Panc1 (cell line): ENCODE results near the gene TMEM174. TPM values are rescaled to one million over a fixed set of nuclear protein-coding genes. Genes with fewer than 3 reads are reported as not detected.

Source experiments
- ATAC-seq: fragments of 200-7000 bp; cut with Tn5 transposase; 2 replicates; pipeline ENCODE4 v1.9.1; 2020; ENCODE audit warnings: mild to moderate bottlenecking, moderate library complexity
- BruUV-seq: library from RNA; stranded (reverse); fragments of 400-500 nt; replicated peaks from 2 replicates; lab custom pipeline; 2021; lab: Mats Ljungman, UMichigan
- CTCF ChIA-PET: fragments of 300-600 bp; sonication (Branson Sonifier 250); formaldehyde crosslinking; loops from one replicate; lab custom pipeline; 2022; ENCODE audit warnings: antibody characterized with exemption; lab: Charles Lee
- POLR2A ChIA-PET: fragments of 300-600 bp; sonication (Branson Sonifier 250); formaldehyde crosslinking; loops from one replicate; lab custom pipeline; 2022; ENCODE audit warnings: antibody characterized with exemption; lab: Charles Lee
- DNase-seq: peaks from one replicate; pipeline ENCODE4 v3.0.0-alpha.2; 2010; ENCODE audit warnings: low read depth, low spot score
- H3K27ac ChIP-seq: 2 replicates; pipeline ENCODE4 v1.5.1; 2011; ENCODE audit warnings: mild to moderate bottlenecking, low read length, inconsistent platforms
- H3K27me3 ChIP-seq: fragments of 200-500 bp; sonication (Bioruptor generic); 2 replicates; pipeline ENCODE4 v1.6.0; 2014; ENCODE audit warnings: low read length, inconsistent platforms; ENCODE audit not compliant: control insufficient read depth, insufficient read depth
- H3K36me3 ChIP-seq: fragments of 200-500 bp; sonication (Bioruptor generic); 2 replicates; pipeline ENCODE4 v1.5.1; 2014; ENCODE audit warnings: inconsistent platforms, mild to moderate bottlenecking, low read length, moderate library complexity; ENCODE audit not compliant: control insufficient read depth, insufficient read depth
- H3K4me1 ChIP-seq: 2 replicates; pipeline ENCODE4 v1.5.1; 2011; ENCODE audit warnings: inconsistent platforms, mild to moderate bottlenecking, low read length, moderate library complexity; ENCODE audit not compliant: control insufficient read depth, insufficient read depth
- H3K4me3 ChIP-seq, 2 experiments: 2 replicates each; pipeline ENCODE4 v1.5.1; 2011 to 2012; ENCODE audit warnings: low read depth in 2 of 2, low read length in 2 of 2, mild to moderate bottlenecking in 2 of 2, inconsistent platforms in 1 of 2, moderate library complexity in 1 of 2
- H3K9me3 ChIP-seq: fragments of 200-500 bp; sonication (Bioruptor generic); 2 replicates; pipeline ENCODE4 v1.5.1; 2014; ENCODE audit warnings: low read depth, mild to moderate bottlenecking, inconsistent platforms, low read length, moderate library complexity; ENCODE audit not compliant: control insufficient read depth, insufficient read depth
- POLR2AphosphoS5 ChIP-seq: IDR thresholded peaks from 2 replicates; pipeline ENCODE4 v1.6.1; 2012; ENCODE audit warnings: mild to moderate bottlenecking, low read depth, low read length, moderate library complexity
- SIN3A ChIP-seq: IDR thresholded peaks from 2 replicates; pipeline ENCODE4 v1.6.1; 2012; ENCODE audit warnings: low read depth, mild to moderate bottlenecking, low read length, moderate library complexity, borderline replicate concordance; ENCODE audit not compliant: insufficient read depth
- TCF7L2 ChIP-seq: IDR thresholded peaks from 2 replicates; pipeline ENCODE4 v1.6.1; 2011; ENCODE audit warnings: mild to moderate bottlenecking, low read depth, low read length, inconsistent platforms
- in situ Hi-C: cut with HindIII; loops from 2 replicates; pipeline ENCODE4 v1.10.0; 2016; ENCODE audit warnings: low sequenced_read_pairs, low pct_unique_long_range_greater_than_20kb
- intact Hi-C: fragments of 100-400 bp; cut with micrococcal nuclease; formaldehyde crosslinking; loops from one replicate; pipeline ENCODE4 v1.10.0; 2022; ENCODE audit not compliant: unreplicated experiment
- total RNA-seq: library from RNA; stranded (reverse); gene quantifications from one replicate; pipeline ENCODE4 v1.2.1, GENCODE V29; 2021; ENCODE audit not compliant: unreplicated experiment
- TF ChIP-seq, protein P1 (sequence below): fragments of 450-650 bp; IDR thresholded peaks from 2 replicates; pipeline ENCODE4 v1.5.1; 2017; ENCODE audit warnings: mild to moderate bottlenecking
- TF ChIP-seq, protein P2 (sequence below), 2 experiments: IDR thresholded peaks; 2 replicates each; pipeline ENCODE4 v1.6.1; 2011 to 2012; ENCODE audit warnings: low read depth in 2 of 2, control low read depth in 1 of 2, low read length in 1 of 2, mild to moderate bottlenecking in 1 of 2, moderate library complexity in 1 of 2; ENCODE audit not compliant: insufficient read depth in 1 of 2

The TMEM174 gene
- total RNA-seq, 1 experiment from 2014 or later = not detected

DNA sequence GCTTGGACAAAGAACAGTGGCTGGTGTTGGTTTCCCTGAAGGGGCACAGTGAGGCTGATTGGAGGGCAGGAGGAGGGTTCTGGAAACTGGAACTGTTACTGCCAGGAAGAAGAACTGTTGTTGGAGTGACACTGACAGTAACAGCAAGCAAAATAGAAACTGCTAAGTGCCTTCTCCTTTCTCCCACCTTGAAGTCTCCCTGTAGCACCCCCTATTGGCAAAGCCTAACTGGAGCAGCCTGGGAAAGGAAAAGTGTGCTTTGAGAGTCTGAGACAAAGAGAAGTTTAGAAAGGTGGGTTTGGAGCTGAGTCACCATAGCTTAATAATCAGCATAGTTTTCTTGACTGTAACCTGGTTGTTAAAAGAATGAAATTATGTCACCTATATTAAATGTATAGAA lies 2.5 kb upstream of the TMEM174 start:
- H3K4me1 ChIP-seq = no peaks in the 10 kb centered on the region
- ATAC-seq = no peak
- no peaks in the 10 kb centered on the region for H3K9me3 ChIP-seq
- BruUV-seq = no TSS peak
- no peak overlapping the region for H3K4me3 ChIP-seq
- intact Hi-C loops (no loop called here), in situ Hi-C loops (no loop called here)
- TF ChIP-seq, protein P1, sequence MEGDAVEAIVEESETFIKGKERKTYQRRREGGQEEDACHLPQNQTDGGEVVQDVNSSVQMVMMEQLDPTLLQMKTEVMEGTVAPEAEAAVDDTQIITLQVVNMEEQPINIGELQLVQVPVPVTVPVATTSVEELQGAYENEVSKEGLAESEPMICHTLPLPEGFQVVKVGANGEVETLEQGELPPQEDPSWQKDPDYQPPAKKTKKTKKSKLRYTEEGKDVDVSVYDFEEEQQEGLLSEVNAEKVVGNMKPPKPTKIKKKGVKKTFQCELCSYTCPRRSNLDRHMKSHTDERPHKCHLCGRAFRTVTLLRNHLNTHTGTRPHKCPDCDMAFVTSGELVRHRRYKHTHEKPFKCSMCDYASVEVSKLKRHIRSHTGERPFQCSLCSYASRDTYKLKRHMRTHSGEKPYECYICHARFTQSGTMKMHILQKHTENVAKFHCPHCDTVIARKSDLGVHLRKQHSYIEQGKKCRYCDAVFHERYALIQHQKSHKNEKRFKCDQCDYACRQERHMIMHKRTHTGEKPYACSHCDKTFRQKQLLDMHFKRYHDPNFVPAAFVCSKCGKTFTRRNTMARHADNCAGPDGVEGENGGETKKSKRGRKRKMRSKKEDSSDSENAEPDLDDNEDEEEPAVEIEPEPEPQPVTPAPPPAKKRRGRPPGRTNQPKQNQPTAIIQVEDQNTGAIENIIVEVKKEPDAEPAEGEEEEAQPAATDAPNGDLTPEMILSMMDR = peak; percentile 43; the same call in 1 of the 2 replicates
- no peak for TF ChIP-seq POLR2AphosphoS5
- no peak for TF ChIP-seq TCF7L2
- ChIA-PET POLR2A (no interaction called here), CTCF (no interaction called here)
- no peak for DNase-seq
- no peak overlapping the region for H3K27ac ChIP-seq
- H3K27me3 ChIP-seq = no peaks in the 10 kb centered on the region
- no peaks in the 10 kb centered on the region for H3K36me3 ChIP-seq

DNA sequence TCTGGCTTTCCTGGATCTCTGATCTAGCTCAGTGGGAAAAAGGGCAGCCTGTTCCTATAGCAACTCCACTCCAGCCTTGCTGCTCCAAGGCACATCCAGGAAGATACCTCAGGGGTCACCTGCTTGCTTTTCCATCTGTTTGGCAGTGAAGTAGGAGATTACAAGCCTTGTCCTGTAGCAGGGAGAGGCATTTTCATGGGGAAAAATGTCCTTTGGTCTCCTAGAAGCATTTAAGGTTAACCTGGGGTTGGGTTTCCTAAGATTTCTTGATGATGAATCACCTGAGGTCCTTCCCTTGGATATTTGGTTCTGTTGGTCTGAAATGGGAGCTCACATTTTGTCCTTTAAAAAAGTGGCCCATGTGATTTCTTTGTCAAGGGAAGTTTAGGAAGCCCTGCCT lies 1.5 kb upstream of the TMEM174 start:
- Histone ChIP-seq H3K4me1 (no peaks in the 10 kb centered on the region), H3K4me3 (no peak overlapping the region), H3K9me3 (no peaks in the 10 kb centered on the region), H3K27ac (no peak overlapping the region), H3K27me3 (no peaks in the 10 kb centered on the region), H3K36me3 (no peaks in the 10 kb centered on the region)
- CTCF ChIA-PET = no interaction called here
- POLR2A ChIA-PET = interaction anchor here (0.5 kb wide), 1 partner anchor 61 kb away, joined by 3 read pairs; no protein-coding TSS in a partner anchor
- in situ Hi-C loops = no loop called here
- ATAC-seq (no peak), DNase-seq (no peak)
- BruUV-seq = no TSS peak
- intact Hi-C loops = no loop called here
- TF ChIP-seq TCF7L2 (no peak), POLR2AphosphoS5 (no peak), SIN3A (no peak)
- TF ChIP-seq, protein P1 = no peak
- TF ChIP-seq, protein P2, sequence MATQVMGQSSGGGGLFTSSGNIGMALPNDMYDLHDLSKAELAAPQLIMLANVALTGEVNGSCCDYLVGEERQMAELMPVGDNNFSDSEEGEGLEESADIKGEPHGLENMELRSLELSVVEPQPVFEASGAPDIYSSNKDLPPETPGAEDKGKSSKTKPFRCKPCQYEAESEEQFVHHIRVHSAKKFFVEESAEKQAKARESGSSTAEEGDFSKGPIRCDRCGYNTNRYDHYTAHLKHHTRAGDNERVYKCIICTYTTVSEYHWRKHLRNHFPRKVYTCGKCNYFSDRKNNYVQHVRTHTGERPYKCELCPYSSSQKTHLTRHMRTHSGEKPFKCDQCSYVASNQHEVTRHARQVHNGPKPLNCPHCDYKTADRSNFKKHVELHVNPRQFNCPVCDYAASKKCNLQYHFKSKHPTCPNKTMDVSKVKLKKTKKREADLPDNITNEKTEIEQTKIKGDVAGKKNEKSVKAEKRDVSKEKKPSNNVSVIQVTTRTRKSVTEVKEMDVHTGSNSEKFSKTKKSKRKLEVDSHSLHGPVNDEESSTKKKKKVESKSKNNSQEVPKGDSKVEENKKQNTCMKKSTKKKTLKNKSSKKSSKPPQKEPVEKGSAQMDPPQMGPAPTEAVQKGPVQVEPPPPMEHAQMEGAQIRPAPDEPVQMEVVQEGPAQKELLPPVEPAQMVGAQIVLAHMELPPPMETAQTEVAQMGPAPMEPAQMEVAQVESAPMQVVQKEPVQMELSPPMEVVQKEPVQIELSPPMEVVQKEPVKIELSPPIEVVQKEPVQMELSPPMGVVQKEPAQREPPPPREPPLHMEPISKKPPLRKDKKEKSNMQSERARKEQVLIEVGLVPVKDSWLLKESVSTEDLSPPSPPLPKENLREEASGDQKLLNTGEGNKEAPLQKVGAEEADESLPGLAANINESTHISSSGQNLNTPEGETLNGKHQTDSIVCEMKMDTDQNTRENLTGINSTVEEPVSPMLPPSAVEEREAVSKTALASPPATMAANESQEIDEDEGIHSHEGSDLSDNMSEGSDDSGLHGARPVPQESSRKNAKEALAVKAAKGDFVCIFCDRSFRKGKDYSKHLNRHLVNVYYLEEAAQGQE (IDR thresholded peaks at IDR 0.05; ENCODE audit: insufficient read depth in 1 of 2, low read depth in 2 of 2, low read length in 1 of 2) = no peak
